Measurements from ENCODE around the gene GDPD3.
"Not testable (repeated sequence)": the region's sequence is repeated elsewhere in the genome, so short reads cannot be mapped to it uniquely, and the experiment has no call there.

GDPD3 gene, protein sequence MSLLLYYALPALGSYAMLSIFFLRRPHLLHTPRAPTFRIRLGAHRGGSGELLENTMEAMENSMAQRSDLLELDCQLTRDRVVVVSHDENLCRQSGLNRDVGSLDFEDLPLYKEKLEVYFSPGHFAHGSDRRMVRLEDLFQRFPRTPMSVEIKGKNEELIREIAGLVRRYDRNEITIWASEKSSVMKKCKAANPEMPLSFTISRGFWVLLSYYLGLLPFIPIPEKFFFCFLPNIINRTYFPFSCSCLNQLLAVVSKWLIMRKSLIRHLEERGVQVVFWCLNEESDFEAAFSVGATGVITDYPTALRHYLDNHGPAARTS

GRCh38 chr16:30113031-30113710, at the start of gene GDPD3:
GDPD3 (minus strand) TSS chr16:30113537; CDS start chr16:30113478, 59 bp downstream.
- no peak for DNase-seq

- no peak for DNase-seq
These were observed 43.9 kb upstream of the GDPD3 start for GRCh38 chr16:30157214-30157613.

DNA sequence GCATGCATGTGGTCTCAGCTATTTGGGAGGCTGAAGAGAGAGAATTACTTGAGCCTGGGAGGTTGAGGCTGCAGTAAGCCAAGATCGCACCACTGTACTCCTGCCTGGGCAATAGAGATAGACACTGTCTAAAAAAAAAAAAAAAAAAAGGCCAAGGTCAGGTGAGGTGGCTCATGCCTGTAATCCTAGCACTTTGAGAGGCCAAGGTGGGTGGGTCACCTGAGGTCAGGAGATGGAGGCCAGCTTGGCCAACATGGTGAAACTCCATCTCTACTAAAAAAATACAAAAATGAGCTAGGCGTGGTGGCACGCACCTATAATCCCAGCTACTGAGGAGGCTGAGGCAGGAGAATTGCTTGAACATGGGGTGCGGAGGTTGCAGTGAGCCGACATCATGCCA, 41.9 kb upstream of the GDPD3 start:
- DNase-seq: no peak

DNA sequence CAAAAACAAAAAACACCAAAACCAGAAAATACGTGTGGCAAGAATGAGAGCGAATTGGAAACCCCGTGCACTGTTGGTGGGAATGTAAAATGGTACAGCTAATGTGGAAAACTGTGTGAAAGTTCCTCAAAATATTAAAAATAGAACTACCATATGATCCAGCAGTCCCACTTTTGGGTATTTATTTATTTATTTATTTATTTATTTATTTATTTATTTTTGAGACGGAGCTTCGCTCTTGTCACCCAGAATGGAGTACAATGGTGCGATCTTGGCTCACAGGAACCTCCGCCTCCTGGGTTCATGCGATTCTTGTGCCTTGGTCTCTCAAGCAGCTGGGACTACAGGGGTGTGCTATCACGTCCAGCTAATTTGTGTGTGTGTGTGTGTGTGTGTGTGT, 39.2 kb upstream of the GDPD3 start:
- DNase-seq: no peak

- no peak for DNase-seq
These were observed 37.8 kb upstream of the GDPD3 start for GRCh38 chr16:30151091-30151490.

DNA sequence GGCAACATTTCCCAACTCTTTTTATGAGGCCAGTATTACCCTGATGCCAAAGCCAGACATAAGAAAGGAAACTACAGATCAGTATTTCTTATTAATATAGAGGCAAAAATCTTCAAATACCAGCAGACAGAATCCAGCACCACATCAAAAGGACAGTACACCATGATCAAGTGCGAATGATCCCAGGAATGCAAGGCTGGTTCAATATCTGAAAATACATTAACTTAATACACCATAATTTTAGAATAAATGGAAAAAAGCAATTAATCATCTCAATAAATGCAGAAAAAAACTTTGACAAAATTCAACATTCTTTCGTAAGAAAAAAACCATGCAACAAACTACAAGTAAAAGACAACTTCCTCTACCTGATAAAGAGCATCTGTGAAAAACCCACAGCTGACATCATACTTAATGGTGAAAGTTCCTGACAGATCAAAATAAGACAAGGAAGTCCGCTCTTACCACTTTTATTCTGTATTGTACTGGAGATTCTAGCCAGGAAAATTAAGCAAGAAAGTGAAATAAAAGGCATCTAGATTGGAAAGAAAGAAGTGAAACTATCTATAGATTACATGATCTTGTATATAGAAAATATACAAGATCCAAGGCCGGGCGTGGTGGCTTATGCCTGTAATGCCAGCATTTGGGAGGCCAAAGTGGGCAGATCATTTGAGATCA, 36.1 kb upstream of the GDPD3 start:
- DNase-seq: no peak

- no peak for DNase-seq
These were observed 34.6 kb upstream of the GDPD3 start for GRCh38 chr16:30147843-30148510.

- DNase-seq: no peak
These were observed 32.3 kb upstream of the GDPD3 start for GRCh38 chr16:30145657-30146056.

- DNase-seq: no peak
These were observed 31.6 kb upstream of the GDPD3 start for GRCh38 chr16:30144917-30145316.

GRCh38 chr16:30144017-30144416, 30.7 kb upstream of the GDPD3 start:
- DNase-seq: no peak

- DNase-seq: no peak
These were observed 30.0 kb upstream of the GDPD3 start for GRCh38 chr16:30143347-30143702.

GRCh38 chr16:30142672-30143346, 29.5 kb upstream of the GDPD3 start:
- DNase-seq: peak in 1 of 2 experiments; percentile 28

- no peak for DNase-seq
These were observed 28.4 kb upstream of the GDPD3 start for GRCh38 chr16:30141750-30142149.

- DNase-seq: no peak
These were observed 26.5 kb upstream of the GDPD3 start for GRCh38 chr16:30139583-30140481.

DNA sequence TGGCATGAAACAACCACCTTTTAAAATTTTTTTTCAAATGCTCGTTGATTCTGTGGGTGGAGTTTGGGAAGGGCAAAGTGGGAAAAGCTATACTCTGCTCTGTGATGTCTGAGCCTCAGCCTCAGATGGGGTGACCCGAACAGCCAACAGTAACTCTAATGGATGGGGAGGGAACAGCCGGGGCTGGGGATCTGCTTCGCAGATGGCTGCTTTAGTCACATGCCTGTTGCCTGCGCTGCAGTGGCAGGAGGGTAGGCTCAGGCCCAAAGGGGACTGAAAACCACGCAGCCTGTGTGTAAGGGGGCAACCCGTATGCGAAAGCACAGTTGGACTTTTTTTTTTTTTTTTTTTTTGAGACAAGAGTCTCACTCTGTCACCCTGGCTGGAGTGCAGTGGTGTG, 24.6 kb upstream of the GDPD3 start:
- DNase-seq: no peak

DNA sequence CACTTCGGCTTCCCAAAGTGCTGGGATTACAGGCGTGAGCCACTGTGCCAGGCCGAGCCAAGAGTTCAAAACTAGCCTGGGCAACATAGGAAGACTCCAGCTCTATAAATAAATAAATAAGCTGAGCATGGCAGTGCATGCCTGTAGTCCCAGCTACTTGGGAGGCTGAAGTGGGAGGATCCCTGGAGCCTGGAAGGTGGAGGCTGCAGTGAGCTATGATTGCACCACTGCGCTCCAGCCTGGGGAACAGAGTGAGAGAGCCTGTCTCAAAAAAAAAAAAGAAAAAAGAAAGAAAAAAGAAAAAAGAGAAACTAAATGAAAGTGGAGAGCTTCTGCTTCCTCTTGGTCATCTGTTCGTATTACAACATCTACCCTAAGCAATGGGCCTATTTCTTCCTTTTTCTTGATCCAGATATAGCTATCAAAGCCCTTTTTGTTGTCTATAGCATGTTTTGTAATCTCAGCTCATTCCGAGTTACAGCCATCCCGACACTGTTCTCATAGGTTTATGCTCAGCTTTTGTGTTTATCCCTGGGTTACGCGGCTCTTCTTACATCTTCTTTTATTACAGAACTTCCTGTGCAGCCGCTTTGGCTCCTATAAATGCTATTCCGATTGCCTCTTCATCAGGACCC, 23.8 kb upstream of the GDPD3 start:
- no peak for DNase-seq

DNA sequence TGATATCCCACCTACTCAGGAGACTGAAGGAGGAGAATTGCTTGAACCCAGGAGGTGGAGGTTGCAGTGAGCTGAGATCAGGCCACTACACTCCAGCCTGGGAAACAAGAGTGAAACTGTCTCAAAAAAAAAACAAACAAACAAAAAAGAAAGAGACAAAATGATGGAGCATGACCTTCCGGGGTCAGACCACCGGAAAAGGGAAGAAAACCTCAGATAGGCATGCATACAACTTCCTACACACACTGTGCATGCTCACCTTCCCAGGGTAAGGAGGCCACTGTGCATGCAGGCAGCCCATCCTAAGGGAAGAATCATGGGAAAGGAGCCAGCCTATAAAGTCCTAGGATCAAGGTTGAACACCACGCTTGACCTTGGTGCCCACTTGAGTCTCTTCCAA, 19.3 kb upstream of the GDPD3 start:
- no peak for DNase-seq

- DNase-seq: no peak
These were observed 18.6 kb upstream of the GDPD3 start for GRCh38 chr16:30131869-30132475.

DNA sequence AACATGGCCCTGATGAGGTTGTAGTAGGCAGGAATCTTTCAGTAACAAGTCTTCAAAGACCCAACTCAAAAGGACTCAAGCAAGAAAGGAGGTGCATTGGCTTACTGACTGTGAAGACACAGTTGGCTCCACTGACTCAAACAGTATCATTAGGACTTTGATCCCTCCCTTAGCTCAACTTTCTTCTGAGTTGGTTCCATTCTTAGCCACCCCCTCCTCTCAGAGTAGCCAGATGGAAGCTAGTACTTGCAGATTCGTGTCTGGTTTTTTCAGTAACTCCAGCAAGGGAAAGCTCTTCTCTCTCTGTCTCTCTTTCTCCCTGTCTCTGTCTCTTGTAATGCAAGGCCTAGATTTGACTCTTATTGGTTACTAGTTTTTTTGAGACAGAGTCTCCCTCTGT, 14.7 kb upstream of the GDPD3 start:
- DNase-seq: no peak

- DNase-seq: not testable (repeated sequence)
These were observed 12.4 kb upstream of the GDPD3 start for GRCh38 chr16:30125690-30126089.

- DNase-seq: no peak
These were observed 11.6 kb upstream of the GDPD3 start for GRCh38 chr16:30124985-30125379.

Data from SW 1271 (cell line).